CD4-positive, alpha-beta T cell (primary cell): ENCODE measurements around the gene PCYT1A. TPM values are rescaled to one million over a fixed set of nuclear protein-coding genes. Genes with fewer than 3 reads are reported as not detected.
"Not testable (repeated sequence)": the region's sequence is repeated elsewhere in the genome, so short reads cannot be mapped to it uniquely, and the experiment has no call there.

ENCODE experiments used
- ATAC-seq: fragments of 200-7000 bp; cut with Tn5 transposase; one replicate; pipeline ENCODE4 v1.10.0; 2022; ENCODE audit warnings: mild to moderate bottlenecking; ENCODE audit not compliant: poor library complexity
- CTCF ChIA-PET: fragments of 350-600 bp; sonication (Branson Sonifier 250); formaldehyde crosslinking; loops from one replicate; lab custom pipeline; 2021; ENCODE audit warnings: antibody characterized with exemption, inconsistent platforms; lab: Charles Lee
- POLR2A ChIA-PET: fragments of 350-600 bp; sonication (Branson Sonifier 250); formaldehyde crosslinking; loops from one replicate; lab custom pipeline; 2021; ENCODE audit warnings: antibody characterized with exemption, inconsistent platforms; lab: Charles Lee
- DNase-seq, 14 experiments: peaks; one replicate each; pipeline ENCODE4 v3.0.0-alpha.2; 2013 to 2020; ENCODE audit warnings: mixed read lengths in 2 of 14
- H3K27ac ChIP-seq, 2 donors: one replicate each; pipeline versions ENCODE4 v1.5.1 to v1.7.0; 2013; ENCODE audit warnings: low read length in 2 of 2, low read depth in 1 of 2, mild to moderate bottlenecking in 1 of 2
- H3K27me3 ChIP-seq, 2 experiments: 1 replicate in 1 of 2; 2 replicates in 1 of 2; pipeline versions ENCODE4 v1.6.1 to v1.7.0; 2013; ENCODE audit warnings: low read length in 2 of 2, control low read depth in 1 of 2, mild to moderate bottlenecking in 1 of 2, moderate library complexity in 1 of 2; ENCODE audit not compliant: insufficient read depth in 2 of 2, control insufficient read depth in 1 of 2
- H3K36me3 ChIP-seq: one replicate; pipeline ENCODE4 v1.6.1; 2013; ENCODE audit warnings: low read length, control low read depth; ENCODE audit not compliant: insufficient read depth
- H3K4me1 ChIP-seq: one replicate; pipeline ENCODE4 v1.6.1; 2013; ENCODE audit warnings: low read length, control low read depth; ENCODE audit not compliant: insufficient read depth
- H3K4me3 ChIP-seq: one replicate; pipeline ENCODE4 v1.5.1; 2013; ENCODE audit warnings: mild to moderate bottlenecking, low read length, moderate library complexity
- H3K9me3 ChIP-seq, 2 experiments: 1 replicate in 1 of 2; 2 replicates in 1 of 2; pipeline versions ENCODE4 v1.6.1 to v1.7.0; 2013; ENCODE audit warnings: low read length in 2 of 2, mild to moderate bottlenecking in 2 of 2, control low read depth in 1 of 2, moderate library complexity in 1 of 2; ENCODE audit not compliant: control insufficient read depth in 1 of 2, insufficient read depth in 1 of 2
- H3K27ac Mint-ChIP-seq: one replicate; pipeline ENCODE4 v1.8.0; 2020; ENCODE audit warnings: mixed read lengths
- H3K27me3 Mint-ChIP-seq: one replicate; pipeline ENCODE4 v1.8.0; 2021; ENCODE audit warnings: mixed read lengths
- H3K36me3 Mint-ChIP-seq: one replicate; pipeline ENCODE4 v1.8.0; 2021; ENCODE audit warnings: low read depth, mixed read lengths
- H3K4me1 Mint-ChIP-seq: one replicate; pipeline ENCODE4 v1.8.0; 2021; ENCODE audit warnings: low read depth, mixed read lengths
- H3K4me3 Mint-ChIP-seq: one replicate; pipeline ENCODE4 v1.8.0; 2020; ENCODE audit warnings: mild to moderate bottlenecking, mixed read lengths
- H3K9me3 Mint-ChIP-seq: one replicate; pipeline ENCODE4 v1.8.0; 2020; ENCODE audit warnings: mixed read lengths
- CTCF ChIP-seq: fragments of 200-600 bp; IDR thresholded peaks from one replicate; pipeline ENCODE4 v1.8.0; 2022; ENCODE audit warnings: antibody characterized with exemption, mild to moderate bottlenecking
- intact Hi-C, 2 experiments: fragments of 100-400 bp; cut with DNase I in 1 of 2; cut with micrococcal nuclease in 1 of 2; formaldehyde crosslinking; loops; one replicate each; pipeline versions ENCODE4 v1.15.1 to v1.9.0; 2023 to 2025; cut with DNase I, micrococcal nuclease
- total RNA-seq, 174 experiments: library from RNA in 2 of 174; stranded (reverse) in 2 of 174; gene quantifications; one replicate each; pipeline ENCODE4 v1.2.3 and lab custom pipeline; 2021 to 2026

Gene PCYT1A
- total RNA-seq, 2 experiments from 2014 or later, result 49.8 to 54.7 TPM

GRCh38 chr3:196208942-196209695, 78.4 kb downstream of the PCYT1A start:
- ChIA-PET CTCF (no interaction called here), POLR2A (no interaction called here)
- ATAC-seq (no peak), DNase-seq (no peak)
- H3K27me3 Mint-ChIP-seq, result no peaks in the 10 kb centered on the region
- Histone ChIP-seq H3K9me3 (peaks cover 0 to 4% of the 10 kb centered on the region in 2 experiments), H3K27ac (no peak overlapping the region), H3K36me3 (no peaks in the 10 kb centered on the region), H3K4me1 (peaks cover 18% of the 10 kb centered on the region), H3K4me3 (no peak overlapping the region), H3K27me3 (no peaks in the 10 kb centered on the region)
- no peak overlapping the region for H3K27ac Mint-ChIP-seq
- intact Hi-C loops, result no loop called here
- peak overlapping the region; percentile 20 for H3K4me3 Mint-ChIP-seq
- no peaks in the 10 kb centered on the region for H3K9me3 Mint-ChIP-seq
- no peaks in the 10 kb centered on the region for H3K36me3 Mint-ChIP-seq
- H3K4me1 Mint-ChIP-seq, result peaks cover 9% of the 10 kb centered on the region
- TF ChIP-seq CTCF, result no peak

- TF ChIP-seq CTCF, result no peak
- H3K36me3 Mint-ChIP-seq, result no peaks in the 10 kb centered on the region
- H3K4me3 ChIP-seq, result peak overlapping the region; percentile 63
- no peaks in the 10 kb centered on the region for H3K9me3 Mint-ChIP-seq
- H3K36me3 ChIP-seq, result no peaks in the 10 kb centered on the region
- H3K27ac ChIP-seq, result no peak overlapping the region
- peaks cover 9% of the 10 kb centered on the region for H3K4me1 Mint-ChIP-seq
- ChIA-PET CTCF (interaction anchor here (2.4 kb wide), 1 partner anchor 135 kb away, joined by 5 read pairs; no protein-coding TSS in a partner anchor), POLR2A (interaction anchor here (1.1 to 1.3 kb wide), 2 partner anchors 11 to 135 kb away, joined by 3 to 4 read pairs; no protein-coding TSS in a partner anchor)
- H3K4me3 Mint-ChIP-seq, result peak overlapping the region; percentile 89
- no peaks in the 10 kb centered on the region for H3K27me3 Mint-ChIP-seq
- H3K4me1 ChIP-seq, result peaks cover 18% of the 10 kb centered on the region
- peak; percentile 46 to 87 (median 58) for DNase-seq
- H3K9me3 ChIP-seq, result peaks cover 0 to 4% of the 10 kb centered on the region in 2 experiments
- intact Hi-C loops, result no loop called here
- peak overlapping the region; percentile 36 for H3K27ac Mint-ChIP-seq
- H3K27me3 ChIP-seq, result no peaks in the 10 kb centered on the region
- ATAC-seq, result peak; percentile 75
Observed at GRCh38 chr3:196207833-196208607, 79.5 kb downstream of the PCYT1A start.

DNA sequence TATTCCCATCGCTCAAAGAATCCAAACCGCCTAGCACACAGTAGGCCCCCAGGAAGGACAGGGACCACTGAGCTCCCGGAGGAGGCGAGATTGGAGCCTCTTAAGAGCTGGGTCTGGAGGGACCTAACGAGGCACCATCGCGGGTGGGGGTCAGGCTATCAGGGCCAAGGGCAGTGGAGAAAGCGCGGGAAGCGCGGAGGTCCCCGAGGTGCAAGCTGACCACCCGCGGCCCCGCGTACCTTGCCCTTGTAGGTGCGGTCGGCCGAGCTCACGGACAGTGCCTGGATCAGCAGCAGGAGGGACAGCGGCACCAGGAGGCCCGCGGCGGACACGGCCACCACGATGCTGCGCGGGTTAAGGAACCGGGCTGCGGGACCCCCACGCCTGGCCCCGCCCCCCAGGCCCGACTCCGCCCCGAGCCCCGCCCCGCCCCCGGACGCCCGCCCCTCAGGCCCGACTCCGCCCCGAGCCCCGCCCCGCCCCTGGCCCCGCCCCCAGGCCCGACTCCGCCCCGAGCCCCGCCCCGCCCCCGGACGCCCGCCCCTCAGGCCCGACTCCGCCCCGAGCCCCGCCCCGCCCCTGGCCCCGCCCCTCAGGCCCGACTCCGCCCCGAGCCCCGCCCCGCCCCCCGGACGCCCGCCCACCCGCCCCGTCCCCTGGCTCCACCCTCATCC, 80.2 kb downstream of the PCYT1A start:
- Histone ChIP-seq H3K36me3 (no peaks in the 10 kb centered on the region), H3K4me3 (peak overlapping the region; percentile 63), H3K27me3 (no peaks in the 10 kb centered on the region), H3K9me3 (peaks cover 0 to 4% of the 10 kb centered on the region in 2 experiments), H3K4me1 (peaks cover 18% of the 10 kb centered on the region), H3K27ac (no peak overlapping the region)
- ChIA-PET POLR2A (interaction anchor here (0.5 to 1.4 kb wide), 4 partner anchors 12 to 604 kb away, joined by 3 to 7 read pairs (median 4); no protein-coding TSS in a partner anchor), CTCF (interaction anchor here (2.4 kb wide), 1 partner anchor 134 kb away, joined by 5 read pairs; no protein-coding TSS in a partner anchor)
- Mint-ChIP-seq H3K27ac (peak overlapping the region; percentile 36), H3K4me3 (peak overlapping the region; percentile 89), H3K4me1 (peaks cover 9% of the 10 kb centered on the region), H3K9me3 (no peaks in the 10 kb centered on the region), H3K36me3 (no peaks in the 10 kb centered on the region), H3K27me3 (no peaks in the 10 kb centered on the region)
- DNase-seq (peak in 10 of 14 experiments; percentile 20 to 74 (median 48)), ATAC-seq (peak; percentile 48)
- TF ChIP-seq CTCF, result no peak
- intact Hi-C loops, result no loop called here

GRCh38 chr3:196205442-196206205, 81.9 kb downstream of the PCYT1A start:
- peaks cover 18% of the 10 kb centered on the region for H3K4me1 ChIP-seq
- ChIA-PET POLR2A (interaction anchor here (1.4 kb wide), 1 partner anchor 26 kb away, joined by 7 read pairs; no protein-coding TSS in a partner anchor), CTCF (interaction anchor here (2.4 kb wide), 1 partner anchor 132 kb away, joined by 5 read pairs; no protein-coding TSS in a partner anchor)
- H3K9me3 Mint-ChIP-seq, H3K9me3 ChIP-seq, H3K4me3 Mint-ChIP-seq, H3K4me1 Mint-ChIP-seq, DNase-seq, H3K27me3 Mint-ChIP-seq, H3K36me3 Mint-ChIP-seq, intact Hi-C loops, H3K4me3 ChIP-seq, H3K27me3 ChIP-seq, H3K27ac ChIP-seq, ATAC-seq, H3K36me3 ChIP-seq, H3K27ac Mint-ChIP-seq: not testable (repeated sequence)
